Measurements from ENCODE around the gene KIF3C. TPM values are rescaled to one million over a fixed set of nuclear protein-coding genes. Genes with fewer than 3 reads are reported as not detected.

The KIF3C gene
- total RNA-seq, 1 experiment from 2014 or later, result 55.7 TPM

- H3K27ac ChIP-seq (ENCODE audit: low read length), result no peak overlapping the region; the same call in 1 of the 2 replicates
These were observed 10.3 kb upstream of the KIF3C start for GRCh38 chr2:25992556-25992955.

GRCh38 chr2:25991965-25992364 is 9.7 kb upstream of the KIF3C start:
- BruUV-seq (replicated peaks), result no TSS peak
- DNase-seq (ENCODE audit: low read depth, low spot score) (no peak), ATAC-seq (peak; percentile 67)
- Histone ChIP-seq H3K36me3 (ENCODE audit: control insufficient read depth, insufficient read depth, low read length) (no peaks in the 10 kb centered on the region), H3K9me3 (ENCODE audit: control insufficient read depth, insufficient read depth, low read depth, low read length) (no peaks in the 10 kb centered on the region), H3K4me3 (ENCODE audit: low read depth in 2 of 2, low read length in 2 of 2) (no peak overlapping the region), H3K27ac (ENCODE audit: low read length) (peak overlapping the region; percentile 40), H3K27me3 (ENCODE audit: control insufficient read depth, insufficient read depth, low read length) (no peaks in the 10 kb centered on the region), H3K4me1 (ENCODE audit: control insufficient read depth, insufficient read depth, low read length) (peaks cover 6% of the 10 kb centered on the region; the same call in 1 of the 2 replicates)
- intact Hi-C loops (cut with micrococcal nuclease; ENCODE audit: unreplicated experiment) (loop anchor here (2.0 kb wide), 2 partner anchors 41 to 151 kb away; no protein-coding TSS in a partner anchor), in situ Hi-C loops (cut with HindIII; ENCODE audit: low pct_unique_long_range_greater_than_20kb, low sequenced_read_pairs) (no loop called here)
- TF ChIP-seq REST (IDR thresholded peaks at IDR 0.05; ENCODE audit: insufficient read depth in 1 of 2, low read depth in 2 of 2, low read length in 1 of 2), result no peak
- TF ChIP-seq TCF7L2 (IDR thresholded peaks at IDR 0.05; ENCODE audit: low read depth, low read length), result no peak
- no peak for TF ChIP-seq POLR2AphosphoS5 (IDR thresholded peaks at IDR 0.05; ENCODE audit: low read depth, low read length)
- no peak for TF ChIP-seq SIN3A (IDR thresholded peaks at IDR 0.05; ENCODE audit: borderline replicate concordance, insufficient read depth, low read depth, low read length)
- no peak for TF ChIP-seq CTCF (IDR thresholded peaks at IDR 0.05)
- POLR2A ChIA-PET, result no interaction called here
- CTCF ChIA-PET, result interaction anchor here (0.5 to 1.3 kb wide), 8 partner anchors 13 to 68 kb away, joined by 3 to 9 read pairs (median 3); partner anchors contain the start of gene RAB10

More at GRCh38 chr2:25992556-25992955, 10.3 kb upstream of the KIF3C start:
- Histone ChIP-seq H3K4me1 (ENCODE audit: control insufficient read depth, insufficient read depth, low read length) (peaks cover 6% of the 10 kb centered on the region; the same call in 1 of the 2 replicates), H3K4me3 (ENCODE audit: low read depth in 2 of 2, low read length in 2 of 2) (no peak overlapping the region), H3K9me3 (ENCODE audit: control insufficient read depth, insufficient read depth, low read depth, low read length) (no peaks in the 10 kb centered on the region), H3K36me3 (ENCODE audit: control insufficient read depth, insufficient read depth, low read length) (no peaks in the 10 kb centered on the region), H3K27me3 (ENCODE audit: control insufficient read depth, insufficient read depth, low read length) (no peaks in the 10 kb centered on the region)
- ChIA-PET POLR2A (no interaction called here), CTCF (interaction anchor here (1.3 kb wide), 1 partner anchor 14 kb away, joined by 3 read pairs; no protein-coding TSS in a partner anchor)
- BruUV-seq (replicated peaks), result no TSS peak
- intact Hi-C loops (cut with micrococcal nuclease; ENCODE audit: unreplicated experiment), result loop anchor here (2.0 kb wide), 1 partner anchor 150 kb away; no protein-coding TSS in a partner anchor
- in situ Hi-C loops (cut with HindIII; ENCODE audit: low pct_unique_long_range_greater_than_20kb, low sequenced_read_pairs), result no loop called here
- TF ChIP-seq REST (IDR thresholded peaks at IDR 0.05; ENCODE audit: insufficient read depth in 1 of 2, low read depth in 2 of 2, low read length in 1 of 2) (no peak), POLR2AphosphoS5 (IDR thresholded peaks at IDR 0.05; ENCODE audit: low read depth, low read length) (no peak), TCF7L2 (IDR thresholded peaks at IDR 0.05; ENCODE audit: low read depth, low read length) (no peak), CTCF (IDR thresholded peaks at IDR 0.05) (no peak), SIN3A (IDR thresholded peaks at IDR 0.05; ENCODE audit: borderline replicate concordance, insufficient read depth, low read depth, low read length) (no peak)
- no peak for ATAC-seq
- no peak for DNase-seq (ENCODE audit: low read depth, low spot score)

All from Panc1 (cell line).